NK-92 (cell line): ENCODE results near the gene PKHD1.

Source experiments
- DNase-seq: peaks from one replicate; lab custom pipeline; 2025; ENCODE audit not compliant: unreplicated experiment; lab: John Stamatoyannopoulos, UW

PKHD1 gene

GRCh38 chr6:52087498-52087999, at the start of gene PKHD1:
Gene PKHD1, minus strand, starts transcription at chr6:52087613. Its CDS starts 2,680 bp downstream, at chr6:52084933.
- DNase-seq = no peak

GRCh38 chr6:52136934-52137467, 49.6 kb upstream of the PKHD1 start:
- DNase-seq = no peak

- no peak for DNase-seq
Measured at GRCh38 chr6:52136055-52136454, 48.6 kb upstream of the PKHD1 start.

- DNase-seq = no peak
Measured at GRCh38 chr6:52135217-52135616, 47.8 kb upstream of the PKHD1 start.

GRCh38 chr6:52134011-52134410, 46.6 kb upstream of the PKHD1 start:
- DNase-seq = no peak

GRCh38 chr6:52133324-52133723, 45.9 kb upstream of the PKHD1 start:
- DNase-seq = no peak

- DNase-seq = no peak
Measured at GRCh38 chr6:52132292-52132691, 44.9 kb upstream of the PKHD1 start.

GRCh38 chr6:52130440-52130839, 43.0 kb upstream of the PKHD1 start:
- DNase-seq = no peak

- DNase-seq = no peak
Measured at GRCh38 chr6:52127957-52128356, 40.5 kb upstream of the PKHD1 start.

- DNase-seq = no peak
Measured at GRCh38 chr6:52126231-52126630, 38.8 kb upstream of the PKHD1 start.

GRCh38 chr6:52125572-52125971, 38.2 kb upstream of the PKHD1 start:
- DNase-seq = no peak

- DNase-seq = no peak
Measured at GRCh38 chr6:52125139-52125538, 37.7 kb upstream of the PKHD1 start.

- DNase-seq = no peak
Measured at GRCh38 chr6:52124126-52125121, 37.0 kb upstream of the PKHD1 start.

GRCh38 chr6:52123251-52123650, 35.8 kb upstream of the PKHD1 start:
- no peak for DNase-seq

- DNase-seq = no peak
Measured at GRCh38 chr6:52117352-52117751, 29.9 kb upstream of the PKHD1 start.

- DNase-seq = no peak
Measured at GRCh38 chr6:52116605-52116948, 29.2 kb upstream of the PKHD1 start.

- no peak for DNase-seq
Measured at GRCh38 chr6:52115891-52116604, 28.6 kb upstream of the PKHD1 start.

- DNase-seq = no peak
Measured at GRCh38 chr6:52115145-52115741, 27.8 kb upstream of the PKHD1 start.

GRCh38 chr6:52109171-52109571, 21.8 kb upstream of the PKHD1 start:
- no peak for DNase-seq

- DNase-seq = no peak
Measured at GRCh38 chr6:52108128-52108527, 20.7 kb upstream of the PKHD1 start.

- no peak for DNase-seq
Measured at GRCh38 chr6:52106994-52107393, 19.6 kb upstream of the PKHD1 start.
